Kasumi-1 (cell line): ENCODE measurements around the gene CPNE5.
A peak's percentile ranks its signal among the peaks of the same experiment; 100 is the strongest.

Experiments used
- DNase-seq, 2 experiments: peaks; one replicate each; lab custom pipeline; 2025; lab: John Stamatoyannopoulos, UW

CPNE5 gene

DNA sequence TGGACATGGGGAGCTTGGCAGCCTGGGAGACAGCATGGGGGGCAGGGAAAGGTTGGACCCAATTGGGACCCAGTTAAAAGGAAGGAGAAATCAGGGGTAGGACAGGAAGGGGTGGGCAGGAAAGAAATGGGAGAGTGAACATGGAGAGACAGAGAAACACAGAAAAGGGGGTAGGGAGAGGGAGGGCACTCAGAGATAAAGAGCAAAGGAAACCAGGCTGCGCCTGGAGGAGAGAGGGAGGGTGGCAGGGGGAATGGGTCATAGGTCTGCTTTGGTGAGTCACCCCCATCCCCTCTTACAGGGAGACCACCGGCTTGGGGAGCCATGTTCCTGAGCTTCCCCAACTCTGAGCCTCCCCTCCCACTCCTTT, 95.0 kb downstream of the CPNE5 start:
- DNase-seq: no peak

DNA sequence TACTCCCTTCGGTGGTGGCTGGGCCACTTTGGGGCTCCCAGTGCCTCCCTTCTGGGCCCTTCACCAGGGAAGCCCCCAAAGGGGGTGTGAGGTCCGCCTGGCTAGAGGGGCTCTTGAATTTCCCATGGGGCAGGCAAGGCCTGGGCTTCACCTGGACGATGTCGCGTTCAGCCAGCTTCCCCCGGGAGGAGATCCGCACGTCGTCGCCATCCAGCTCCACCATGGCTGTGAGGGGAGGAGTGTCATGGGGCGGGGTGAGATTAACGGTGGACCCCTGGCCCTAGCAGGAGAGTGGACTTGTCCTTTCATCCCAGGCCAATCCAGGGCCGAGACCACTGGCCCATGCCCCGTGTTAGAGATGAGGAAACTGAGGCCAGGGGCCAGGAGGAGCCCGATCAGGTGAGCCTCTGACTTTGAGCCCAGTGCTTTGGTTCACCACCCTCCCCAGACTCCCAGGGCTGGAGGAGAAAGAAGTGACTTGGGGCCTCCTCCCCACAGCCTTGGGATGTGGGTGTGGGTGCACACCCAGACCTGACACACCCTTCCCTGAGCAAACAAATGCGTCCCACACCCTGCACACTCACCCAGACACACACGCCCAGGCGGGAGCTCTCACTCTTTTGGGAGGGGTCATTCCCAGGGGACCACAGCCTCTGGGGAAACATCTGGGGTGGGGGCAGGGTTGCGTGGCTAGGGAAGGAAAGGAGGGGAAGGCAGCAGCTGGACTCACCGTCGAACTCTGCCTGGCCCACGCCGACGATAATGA, 95.5 kb downstream of the CPNE5 start:
- no peak for DNase-seq

DNA sequence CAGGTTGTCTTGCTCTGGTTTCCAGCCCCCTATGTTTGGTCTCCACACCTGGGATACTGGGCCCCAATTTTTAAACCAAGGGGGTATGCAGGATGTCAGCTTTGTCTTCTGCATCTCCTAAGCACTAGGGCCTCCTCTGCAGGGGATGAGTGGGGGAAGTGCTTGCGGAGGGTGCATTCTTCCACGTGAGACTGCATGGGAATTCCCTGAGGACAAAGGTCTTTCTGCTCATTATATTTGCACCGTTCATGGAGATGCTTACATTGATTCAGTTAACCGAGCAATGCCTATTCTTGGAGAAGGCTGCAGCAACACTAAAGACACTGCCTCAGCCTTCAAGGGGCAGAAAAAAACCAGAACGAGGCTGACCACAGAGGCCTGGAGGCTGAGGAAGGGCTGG, 96.2 kb downstream of the CPNE5 start:
- DNase-seq: no peak

DNA sequence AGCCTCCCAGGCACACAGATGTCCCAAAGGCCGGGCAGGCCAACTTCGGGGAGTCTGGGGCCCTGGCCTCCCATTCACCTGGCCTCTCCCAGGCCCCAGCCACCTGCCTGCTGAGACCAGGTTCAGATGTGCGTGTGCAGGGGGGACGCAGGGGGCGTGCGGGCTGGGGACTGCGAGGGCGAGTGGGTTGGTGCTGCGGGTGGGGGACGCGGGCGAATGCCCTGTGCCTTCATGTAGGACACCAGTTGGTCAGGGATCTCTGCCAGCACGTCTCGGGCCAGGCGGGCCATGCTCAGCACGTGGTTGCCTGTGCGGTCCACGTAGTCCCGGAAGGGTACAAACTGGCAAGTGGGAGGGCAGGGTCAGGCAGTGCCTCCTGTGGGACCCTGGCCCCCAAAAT, 97.1 kb downstream of the CPNE5 start:
- no peak for DNase-seq

DNA sequence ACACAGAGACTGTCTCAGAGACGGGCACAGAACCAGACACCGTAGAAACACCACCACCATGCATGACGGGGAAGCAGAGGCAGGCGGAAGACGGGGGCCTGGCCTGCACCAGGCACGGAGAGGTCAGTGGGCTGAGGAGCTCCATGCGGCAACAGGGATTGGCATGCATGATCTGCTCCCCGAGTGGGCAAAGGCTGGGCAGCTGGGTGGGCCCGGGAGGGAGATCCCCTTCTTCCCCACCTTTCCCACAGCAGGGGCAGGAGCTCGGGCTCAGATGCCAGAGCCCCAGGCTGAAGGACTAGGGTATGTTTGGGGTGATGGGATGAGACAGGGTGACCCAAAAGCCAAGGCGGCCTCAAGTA, 98.4 kb downstream of the CPNE5 start:
- no peak for DNase-seq

DNA sequence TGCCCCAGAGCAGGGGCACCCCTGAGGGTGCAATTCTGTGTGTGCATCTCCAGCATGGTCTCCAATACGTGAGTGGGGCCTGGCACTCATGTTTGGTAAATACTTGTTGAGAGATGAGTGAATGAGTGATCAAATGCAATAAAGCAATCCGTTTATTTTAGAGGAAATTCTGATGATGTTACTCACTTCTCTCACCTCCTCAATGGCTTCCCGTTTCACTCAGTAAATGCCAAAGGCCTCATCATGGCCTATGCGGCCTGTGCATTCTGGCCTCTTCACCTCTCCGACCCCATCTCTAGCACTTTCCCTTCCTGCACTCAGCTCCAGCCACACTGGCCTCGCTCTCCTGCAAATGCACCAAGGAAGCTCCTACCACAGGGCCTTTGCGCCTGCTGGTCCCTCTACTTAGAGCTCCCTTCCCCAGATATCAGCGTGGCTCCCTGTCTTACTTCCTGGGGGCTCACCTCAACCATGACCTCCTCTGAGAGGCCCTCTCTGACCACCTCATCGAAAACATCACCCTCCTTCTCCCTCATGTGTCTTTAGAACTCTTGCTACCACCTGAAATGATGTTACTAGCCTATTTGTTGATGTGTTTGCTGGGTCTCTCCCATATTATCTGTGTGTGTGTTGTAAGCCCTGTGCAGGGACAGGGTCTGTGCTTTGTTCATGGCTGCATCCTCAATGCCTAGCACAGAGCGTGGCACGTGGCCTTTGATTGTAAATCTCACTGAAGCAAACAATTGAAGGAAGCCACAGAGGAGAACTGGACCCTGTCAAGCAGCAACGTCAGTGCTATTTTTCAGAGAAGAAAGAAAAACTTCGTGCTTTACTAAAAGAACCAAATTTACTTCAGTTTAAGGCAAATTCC, 99.1 kb downstream of the CPNE5 start:
- DNase-seq: no peak

DNA sequence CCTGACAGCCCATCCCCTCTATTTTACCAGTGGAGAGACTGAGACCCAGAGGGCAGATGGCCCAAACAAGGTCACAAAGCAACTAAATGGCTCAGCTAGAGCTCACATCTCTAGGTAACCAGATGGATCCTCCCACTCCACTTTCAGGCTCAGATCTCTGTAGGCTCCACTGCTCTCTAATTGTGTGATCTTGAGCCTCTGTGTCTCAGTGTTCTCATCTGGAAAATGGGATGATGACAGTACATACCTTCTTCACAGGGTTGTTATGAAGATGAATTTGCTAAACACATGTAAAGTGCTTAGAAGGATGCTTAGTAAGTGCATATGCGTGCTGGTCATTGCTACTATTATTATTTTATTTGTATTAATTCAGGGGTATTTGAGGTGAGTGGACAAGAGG, 101.1 kb downstream of the CPNE5 start:
- no peak for DNase-seq

DNA sequence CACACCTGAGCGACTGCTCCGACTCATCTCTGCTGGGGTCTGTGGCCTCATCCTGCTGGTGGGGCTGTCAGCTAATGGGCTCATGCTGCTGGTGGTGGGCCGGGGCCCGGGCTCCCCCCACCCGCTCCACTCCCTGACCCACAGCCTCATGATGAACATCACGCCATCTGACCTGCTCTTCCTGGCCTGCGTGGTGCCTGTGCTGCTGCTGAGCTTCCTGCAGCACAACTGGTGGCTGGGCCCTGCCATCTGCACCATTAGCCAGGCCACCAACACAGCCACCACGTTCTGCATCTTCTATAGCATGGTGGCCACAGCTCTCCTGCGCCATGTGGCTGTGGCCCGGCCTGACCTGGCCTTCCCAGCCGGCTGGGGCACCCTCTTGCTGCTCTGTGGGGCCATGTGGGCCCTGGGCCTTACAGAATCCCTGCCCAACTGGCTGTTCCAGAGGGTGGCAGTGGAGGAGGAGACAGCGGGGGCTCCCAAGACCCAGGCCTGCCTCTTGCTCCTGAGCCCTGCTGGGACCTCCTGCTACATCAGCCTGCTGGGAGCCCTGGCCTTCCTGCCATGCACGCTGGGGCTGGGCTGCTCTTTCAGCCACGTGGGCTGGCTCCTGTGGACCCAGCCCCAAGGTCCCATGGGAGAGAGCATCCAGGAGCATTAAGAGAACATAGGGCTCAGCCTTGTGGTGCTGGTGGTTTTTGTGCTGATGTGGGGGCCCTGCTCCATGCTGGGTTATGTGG, 102.0 kb downstream of the CPNE5 start:
- DNase-seq: no peak

DNA sequence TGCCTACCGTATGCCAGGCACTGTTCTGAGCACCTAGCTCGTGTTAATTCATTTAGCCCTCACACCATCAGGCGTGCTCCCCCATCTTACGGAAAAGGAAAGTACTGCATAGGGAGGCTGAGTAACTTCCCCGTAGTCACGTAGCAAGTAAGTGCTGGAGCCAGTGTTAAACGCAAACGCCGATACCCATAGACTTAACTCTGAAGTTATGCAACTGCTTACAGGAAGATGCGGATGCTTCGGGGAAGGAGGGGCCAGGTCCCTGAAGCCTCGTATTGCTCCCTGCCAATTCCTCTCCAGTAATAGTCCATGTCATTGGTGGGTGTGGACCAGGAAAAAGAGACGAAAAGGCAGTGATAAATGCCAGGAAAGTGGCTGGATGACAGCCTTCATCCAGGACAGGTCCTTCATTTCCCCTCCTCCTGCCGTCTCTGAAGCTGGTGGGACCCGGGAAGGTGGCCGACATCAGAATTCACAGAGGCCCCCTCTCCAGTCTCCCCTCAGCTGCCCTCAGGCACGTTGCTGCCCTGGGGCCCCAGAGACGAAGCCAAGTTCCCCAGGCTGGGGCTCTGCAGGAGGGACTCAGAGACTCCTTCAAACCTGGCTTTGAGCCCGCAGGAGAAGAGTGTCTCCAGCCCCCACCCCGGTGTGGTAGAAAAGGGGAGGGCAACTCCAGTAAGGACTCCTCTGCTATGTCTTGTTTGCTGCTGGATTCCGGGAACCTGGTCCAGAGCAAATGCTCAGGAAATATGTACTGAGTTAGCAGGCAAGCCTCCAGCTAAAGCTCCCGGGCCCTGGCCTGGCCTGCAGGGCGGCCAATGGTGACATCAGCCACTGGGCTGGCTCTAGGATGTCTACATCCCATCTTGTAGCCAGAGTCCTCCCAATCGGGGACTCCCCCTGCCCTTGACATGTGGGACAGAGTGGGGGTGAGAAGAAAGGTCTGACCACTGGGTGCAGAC, 103.9 kb downstream of the CPNE5 start:
- peak; percentile 87 to 89 for DNase-seq

DNA sequence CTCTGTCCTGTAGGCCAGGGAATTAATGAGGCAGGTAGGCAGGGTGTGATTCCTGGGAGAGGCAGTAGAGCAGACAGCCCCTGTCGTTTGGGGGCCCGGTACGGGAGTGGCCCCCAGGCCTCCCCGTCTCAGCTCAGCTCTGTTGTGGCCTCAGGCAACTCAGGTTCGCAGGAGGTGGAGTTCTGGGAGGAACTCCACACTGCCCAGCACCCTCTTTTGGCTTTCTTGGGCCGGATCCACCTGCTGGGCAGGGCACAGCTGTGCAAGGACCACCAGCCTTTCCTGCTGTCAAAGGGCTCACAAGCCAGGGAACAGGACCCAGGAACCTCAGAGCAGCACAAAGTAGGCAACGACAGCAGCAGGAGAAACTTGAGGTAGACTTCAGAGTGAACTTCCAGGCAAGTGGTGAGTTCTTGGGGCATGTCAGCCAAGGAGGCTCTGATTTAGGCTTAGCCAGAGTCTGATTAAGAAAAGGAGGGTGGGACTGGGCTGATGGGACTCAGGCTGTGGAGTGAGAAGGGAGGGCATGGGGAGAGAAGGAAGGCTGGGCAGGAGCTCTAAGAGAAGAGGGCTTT, 104.7 kb downstream of the CPNE5 start:
- no peak for DNase-seq

DNA sequence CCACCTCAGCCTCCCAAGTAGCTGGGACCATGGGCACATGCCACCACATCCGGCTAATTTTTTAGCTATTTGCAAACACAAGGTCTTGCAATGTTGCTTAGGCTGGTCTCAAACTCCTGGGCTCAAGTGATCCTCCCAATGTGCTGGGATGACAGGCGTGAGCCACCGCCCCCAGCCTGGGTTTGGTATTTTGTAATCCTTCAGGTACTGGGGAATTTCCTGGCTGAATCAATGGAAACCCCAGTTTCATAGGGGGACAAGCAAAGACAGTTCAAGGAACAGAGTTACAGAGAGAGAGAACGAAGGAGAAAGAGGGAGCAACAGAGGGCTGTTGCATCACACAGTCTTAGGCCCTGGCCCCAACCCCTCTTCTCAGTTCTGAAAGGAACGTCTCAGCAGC, 105.9 kb downstream of the CPNE5 start:
- no peak for DNase-seq

DNA sequence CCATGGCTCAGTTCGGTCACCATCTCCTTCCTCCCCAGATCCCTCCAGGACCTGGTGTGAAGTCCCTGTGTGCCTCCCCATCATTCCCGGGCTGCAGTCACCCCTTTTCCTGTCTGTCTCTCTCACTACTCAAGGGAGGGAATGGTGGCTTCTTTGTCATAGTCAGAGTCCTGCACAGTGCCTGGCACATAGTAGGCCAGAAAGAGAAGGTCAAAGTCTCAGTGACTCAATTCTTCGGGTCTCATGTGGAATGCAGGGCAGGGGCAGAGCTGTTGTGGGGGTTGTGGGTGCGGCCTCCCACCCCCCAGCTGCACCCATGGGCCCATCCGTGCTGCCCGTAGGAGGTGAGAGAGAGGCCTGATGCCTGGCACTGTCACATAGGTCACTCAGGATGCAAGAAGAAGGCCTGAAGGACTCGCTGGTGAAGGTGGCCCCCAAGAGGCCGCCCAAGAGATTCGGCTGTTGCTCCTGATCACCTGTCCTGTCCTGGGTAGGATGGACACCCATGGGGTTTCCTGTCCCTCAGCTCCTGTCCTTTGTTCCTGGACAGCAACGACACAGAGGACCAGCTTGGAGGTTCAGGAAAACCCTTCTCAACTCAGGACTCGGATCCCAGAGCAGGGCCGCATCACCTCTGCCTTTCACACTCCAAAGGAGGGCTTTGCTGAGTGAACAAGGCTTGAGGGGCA, 107.5 kb downstream of the CPNE5 start:
- DNase-seq: no peak

DNA sequence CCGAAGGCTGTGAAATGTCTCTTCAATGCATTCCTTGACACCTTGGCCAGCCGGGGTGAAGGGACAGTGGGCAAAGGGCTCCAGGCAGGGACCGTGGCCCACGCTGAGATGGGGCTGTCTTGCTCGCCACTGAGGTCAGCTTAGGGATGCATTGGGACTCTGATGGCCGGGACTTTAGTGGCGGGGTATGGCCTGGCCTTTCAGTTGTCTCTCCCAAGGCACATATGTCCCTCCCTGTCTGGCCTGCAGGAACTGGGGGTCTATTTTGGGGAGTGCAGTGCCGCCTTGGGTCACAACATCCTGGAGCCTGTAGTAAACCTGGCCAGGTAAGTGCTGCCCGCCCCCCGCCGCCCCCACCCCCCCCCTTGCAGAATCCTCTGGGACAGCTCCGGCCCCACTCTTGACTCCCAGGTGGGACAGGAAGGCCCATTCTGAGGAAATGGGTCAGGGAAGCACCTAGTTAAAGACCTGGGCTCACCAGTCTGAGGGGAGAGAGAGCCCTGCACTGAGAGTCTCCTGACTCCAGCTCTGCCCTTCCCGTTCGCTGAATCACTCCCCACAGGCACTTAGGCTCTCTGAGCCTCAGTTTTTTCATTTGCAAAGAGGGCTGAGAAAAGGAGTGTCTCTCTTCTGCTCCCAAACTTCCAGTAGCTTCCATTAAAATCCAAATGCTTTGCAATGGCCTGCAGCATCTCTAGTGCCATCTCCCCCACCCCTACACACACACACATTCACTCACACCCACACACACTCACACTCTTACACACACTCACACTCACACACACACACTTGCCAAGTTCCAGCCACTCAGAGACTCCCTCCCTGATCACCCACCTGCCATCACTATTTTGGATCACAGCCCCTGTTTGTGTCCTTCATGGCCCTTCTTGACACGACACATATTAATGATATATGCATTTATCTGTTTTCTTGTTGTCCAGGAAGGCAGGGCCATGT, 108.5 kb downstream of the CPNE5 start:
- DNase-seq: no peak

DNA sequence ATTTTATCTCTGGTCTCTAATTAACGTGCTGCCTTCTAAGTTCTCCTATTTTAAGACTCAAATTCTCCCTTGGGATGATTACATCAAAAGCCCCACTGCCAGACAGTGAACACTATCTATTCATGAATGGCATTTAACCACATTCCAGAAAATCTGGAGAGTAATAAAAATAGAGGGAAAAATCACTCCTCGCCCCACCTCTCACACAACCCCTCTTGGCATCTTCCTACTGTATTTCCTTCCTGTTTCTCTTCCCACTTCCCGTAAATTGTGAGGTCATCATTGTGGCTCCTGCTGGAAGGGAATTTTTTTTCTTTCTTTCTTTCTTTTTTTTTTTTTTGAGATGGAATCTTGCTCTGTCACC, 110.1 kb downstream of the CPNE5 start:
- DNase-seq: no peak

DNA sequence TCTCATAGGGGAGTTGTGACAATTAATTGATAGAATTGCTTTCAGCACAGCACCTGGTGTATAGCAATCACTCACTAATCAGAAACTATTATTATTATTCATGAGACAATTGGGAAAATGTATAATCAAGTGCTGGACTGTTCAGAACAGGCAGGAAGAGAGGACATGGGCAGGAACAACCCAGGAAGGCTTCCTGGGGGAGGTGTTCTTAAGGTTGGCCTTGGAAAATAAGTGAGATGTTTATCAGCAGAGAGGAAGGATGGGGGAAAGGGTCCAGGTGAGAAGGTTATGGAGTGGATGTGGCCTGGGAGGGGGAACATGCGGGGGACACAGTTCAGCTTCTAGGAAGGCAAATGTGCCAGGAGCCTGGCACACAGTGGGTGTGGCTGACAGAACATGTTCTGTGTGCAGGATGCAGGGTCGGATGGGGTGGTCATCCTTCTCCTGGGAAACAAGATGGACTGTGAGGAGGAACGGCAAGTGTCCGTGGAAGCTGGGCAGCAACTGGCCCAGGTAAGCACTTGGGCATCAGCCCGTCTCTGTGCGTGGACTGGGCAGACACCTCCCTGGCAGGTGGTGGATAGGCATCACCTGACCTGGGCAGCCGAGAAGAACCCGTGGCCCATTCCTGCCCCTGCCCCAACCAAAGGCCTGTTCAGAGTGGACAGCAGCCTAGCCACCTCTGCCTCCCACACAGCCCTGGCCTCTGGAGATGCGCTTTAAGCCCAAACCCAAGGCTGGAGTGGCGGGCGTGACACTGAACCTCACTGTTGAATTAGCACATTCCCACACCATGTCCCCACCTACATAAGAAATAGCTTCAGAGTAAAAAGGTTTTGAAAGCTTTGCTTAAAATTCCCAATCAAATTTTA, 110.7 kb downstream of the CPNE5 start:
- no peak for DNase-seq

DNA sequence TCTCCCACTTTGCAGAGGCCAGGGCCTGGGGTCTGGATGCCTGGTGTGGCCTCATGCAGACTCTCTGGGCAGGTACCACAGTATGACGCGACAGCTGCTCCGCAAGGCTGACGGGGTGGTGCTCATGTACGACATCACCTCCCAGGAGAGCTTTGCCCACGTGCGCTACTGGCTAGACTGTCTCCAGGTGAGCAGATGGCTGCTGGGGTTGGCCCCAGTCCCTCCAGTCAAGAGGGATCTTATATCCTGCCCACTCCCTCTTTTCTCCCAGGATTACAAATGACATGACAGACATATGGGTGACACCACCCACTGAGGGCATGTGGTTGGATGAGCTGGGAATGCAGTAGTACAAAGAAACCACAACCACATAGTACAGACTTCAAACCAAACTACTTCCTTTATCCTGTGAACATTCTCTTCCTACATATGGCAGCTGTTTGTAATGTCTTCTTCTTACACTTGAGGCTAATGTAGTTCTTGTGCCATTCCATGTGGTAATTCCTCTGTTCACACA, 111.7 kb downstream of the CPNE5 start:
- DNase-seq: peak; percentile 96

DNA sequence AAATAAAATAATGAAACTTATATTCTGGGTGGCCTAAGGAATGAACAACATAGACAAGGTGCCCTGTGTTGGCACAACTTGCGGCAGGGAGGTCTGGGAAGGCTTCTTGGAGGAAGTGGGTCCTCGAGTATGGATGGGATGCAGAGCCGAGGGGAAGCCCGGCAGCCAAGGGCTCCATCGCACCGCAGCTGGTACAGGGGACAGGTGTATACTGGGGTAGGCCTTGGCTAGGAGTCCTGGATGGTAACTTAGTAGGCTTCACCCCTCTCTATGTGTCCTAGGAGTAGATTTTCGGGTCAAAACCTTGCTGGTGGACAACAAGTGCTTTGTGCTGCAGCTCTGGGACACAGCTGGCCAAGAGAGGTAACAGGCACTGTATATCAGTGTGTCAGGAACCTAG, 113.7 kb downstream of the CPNE5 start:
- no peak for DNase-seq
